Stomach (tissue), 4 donors: ENCODE measurements around the gene CCN6.

ENCODE experiments used
- POLR2AphosphoS5 ChIP-seq, 3 donors: sonication (generic); formaldehyde crosslinking; IDR thresholded peaks; one replicate each; pipeline ENCODE4 v1.6.1; 2016; ENCODE audit warnings: antibody characterized with exemption in 3 of 3
- TF ChIP-seq, protein P1 (sequence below), 7 experiments: fragments of 450-650 bp in 4 of 7; fragments of 200-600 bp in 3 of 7; sonication (generic) in 3 of 7; IDR thresholded peaks; one replicate each; pipeline ENCODE4 v1.5.1; 2016 to 2019; ENCODE audit warnings: antibody characterized with exemption in 7 of 7, control low read depth in 2 of 7, mild to moderate bottlenecking in 1 of 7

DNA sequence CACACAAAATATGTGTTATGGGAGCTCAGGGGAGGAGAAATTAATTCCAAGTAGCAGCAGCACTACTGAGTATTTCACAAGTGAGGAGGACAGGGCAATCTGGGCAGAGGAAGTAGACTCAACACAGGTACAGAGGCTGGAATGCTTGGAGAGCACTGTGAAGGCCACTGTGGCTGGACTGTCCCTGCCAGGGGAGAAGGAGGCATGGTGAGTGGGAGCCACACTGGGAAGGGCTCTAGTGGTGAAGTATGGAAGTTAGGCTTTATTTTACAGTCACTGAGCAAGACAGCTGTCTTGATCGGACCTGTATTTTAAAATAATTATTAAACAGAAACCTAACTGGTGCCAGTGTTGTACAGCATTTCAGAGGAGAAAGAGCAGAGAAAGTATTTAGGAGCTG, 62.3 kb downstream of the CCN6 start:
- TF ChIP-seq POLR2AphosphoS5 (IDR thresholded peaks at IDR 0.05): no peak
- TF ChIP-seq, protein P1, sequence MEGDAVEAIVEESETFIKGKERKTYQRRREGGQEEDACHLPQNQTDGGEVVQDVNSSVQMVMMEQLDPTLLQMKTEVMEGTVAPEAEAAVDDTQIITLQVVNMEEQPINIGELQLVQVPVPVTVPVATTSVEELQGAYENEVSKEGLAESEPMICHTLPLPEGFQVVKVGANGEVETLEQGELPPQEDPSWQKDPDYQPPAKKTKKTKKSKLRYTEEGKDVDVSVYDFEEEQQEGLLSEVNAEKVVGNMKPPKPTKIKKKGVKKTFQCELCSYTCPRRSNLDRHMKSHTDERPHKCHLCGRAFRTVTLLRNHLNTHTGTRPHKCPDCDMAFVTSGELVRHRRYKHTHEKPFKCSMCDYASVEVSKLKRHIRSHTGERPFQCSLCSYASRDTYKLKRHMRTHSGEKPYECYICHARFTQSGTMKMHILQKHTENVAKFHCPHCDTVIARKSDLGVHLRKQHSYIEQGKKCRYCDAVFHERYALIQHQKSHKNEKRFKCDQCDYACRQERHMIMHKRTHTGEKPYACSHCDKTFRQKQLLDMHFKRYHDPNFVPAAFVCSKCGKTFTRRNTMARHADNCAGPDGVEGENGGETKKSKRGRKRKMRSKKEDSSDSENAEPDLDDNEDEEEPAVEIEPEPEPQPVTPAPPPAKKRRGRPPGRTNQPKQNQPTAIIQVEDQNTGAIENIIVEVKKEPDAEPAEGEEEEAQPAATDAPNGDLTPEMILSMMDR (IDR thresholded peaks at IDR 0.05): peak in 1 of 7 experiments; percentile 13
